Thyroid gland (tissue), 4 donors: ENCODE results near the gene NPC2.

ENCODE experiments used
- CTCF ChIP-seq, 6 experiments: fragments of 200-600 bp in 3 of 6; fragments of 450-650 bp in 3 of 6; sonication (generic) in 3 of 6; IDR thresholded peaks; one replicate each; pipeline ENCODE4 v1.5.1; 2016 to 2019; ENCODE audit warnings: antibody characterized with exemption in 6 of 6, mild to moderate bottlenecking in 2 of 6, inconsistent platforms in 1 of 6, moderate library complexity in 1 of 6
- POLR2A ChIP-seq, 2 donors: fragments of 450-650 bp; IDR thresholded peaks; one replicate each; pipeline ENCODE4 v1.6.1; 2017; ENCODE audit warnings: antibody characterized with exemption in 2 of 2, mild to moderate bottlenecking in 2 of 2, moderate library complexity in 1 of 2

- TF ChIP-seq CTCF (IDR thresholded peaks at IDR 0.05) (no peak), POLR2A (IDR thresholded peaks at IDR 0.05) (no peak)
Measured at GRCh38 chr14:74516451-74517160, 23.5 kb upstream of the NPC2 start.
